SK-N-SH (cell line): ENCODE data around the gene SFMBT2.

ENCODE experiments used
- EZH2phosphoT487 ChIP-seq: fragments of 200-600 bp; sonication (generic); IDR thresholded peaks from 2 replicates; pipeline ENCODE4 v1.6.1; 2017; ENCODE audit warnings: low read depth, mixed run types, mild to moderate bottlenecking, antibody characterized with exemption, moderate library complexity, borderline replicate concordance
- FOXM1 ChIP-seq: IDR thresholded peaks from 2 replicates; pipeline ENCODE4 v1.4.0; 2012; ENCODE audit warnings: low read depth, mild to moderate bottlenecking
- MXI1 ChIP-seq: IDR thresholded peaks from 2 replicates; pipeline ENCODE4 v1.6.1; 2012; ENCODE audit warnings: mild to moderate bottlenecking, low read depth, low read length, improper control_type of control experiment
- RCOR1 ChIP-seq: fragments of 150-350 bp; IDR thresholded peaks from 2 replicates; pipeline ENCODE4 v1.6.1; 2017; ENCODE audit warnings: antibody characterized with exemption, low read length
- SIN3A ChIP-seq: IDR thresholded peaks from 2 replicates; pipeline ENCODE4 v1.6.1; 2012; ENCODE audit warnings: low read depth, mild to moderate bottlenecking, low read length, moderate library complexity, borderline replicate concordance
- YY1 ChIP-seq: IDR thresholded peaks from 2 replicates; pipeline ENCODE4 v1.4.0; 2012; ENCODE audit warnings: low read depth, mild to moderate bottlenecking
- TF ChIP-seq, protein P1 (sequence below): fragments of 200-600 bp; sonication (generic); IDR thresholded peaks from 2 replicates; pipeline ENCODE4 v1.6.1; 2017; ENCODE audit warnings: antibody characterized with exemption, mild to moderate bottlenecking, moderate library complexity
- TF ChIP-seq, protein P2 (sequence below): IDR thresholded peaks from 2 replicates; pipeline ENCODE4 v1.4.0; 2012; ENCODE audit warnings: low read depth
- TF ChIP-seq, protein P3 (sequence below): fragments of 150-350 bp; IDR thresholded peaks from 2 replicates; pipeline ENCODE4 v1.6.1; 2016; ENCODE audit warnings: mild to moderate bottlenecking, low read depth, low read length
- TF ChIP-seq, protein P4 (sequence below): fragments of 150-350 bp; IDR thresholded peaks from 2 replicates; pipeline ENCODE4 v1.6.1; 2017; ENCODE audit warnings: antibody characterized with exemption, low read length, low read depth, borderline replicate concordance
- TF ChIP-seq, protein P5 (sequence below): IDR thresholded peaks from 2 replicates; pipeline ENCODE4 v1.6.1; 2012; ENCODE audit warnings: mild to moderate bottlenecking, low read depth, low read length, moderate library complexity

DNA sequence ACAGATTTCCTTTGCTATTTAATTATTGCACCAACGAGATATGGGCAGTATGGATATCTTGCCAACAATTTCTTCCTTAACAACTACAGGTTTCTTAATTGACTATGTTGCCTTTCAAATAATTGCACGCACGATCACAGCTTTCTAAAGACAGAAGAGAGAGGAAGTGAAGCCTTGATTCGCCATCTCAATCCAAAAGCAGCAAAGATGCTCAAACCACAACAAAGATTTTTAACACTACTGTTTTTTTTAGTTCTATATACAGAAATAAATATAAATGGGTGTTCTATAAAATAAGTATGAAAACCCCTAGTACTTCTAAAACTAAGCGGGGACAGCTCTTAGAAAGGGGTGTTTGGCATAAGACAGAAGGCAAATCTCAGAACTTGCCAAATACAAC is 251.3 kb downstream of the SFMBT2 start:
- no peak for TF ChIP-seq MXI1
- TF ChIP-seq RCOR1, result no peak
- TF ChIP-seq, protein P1, sequence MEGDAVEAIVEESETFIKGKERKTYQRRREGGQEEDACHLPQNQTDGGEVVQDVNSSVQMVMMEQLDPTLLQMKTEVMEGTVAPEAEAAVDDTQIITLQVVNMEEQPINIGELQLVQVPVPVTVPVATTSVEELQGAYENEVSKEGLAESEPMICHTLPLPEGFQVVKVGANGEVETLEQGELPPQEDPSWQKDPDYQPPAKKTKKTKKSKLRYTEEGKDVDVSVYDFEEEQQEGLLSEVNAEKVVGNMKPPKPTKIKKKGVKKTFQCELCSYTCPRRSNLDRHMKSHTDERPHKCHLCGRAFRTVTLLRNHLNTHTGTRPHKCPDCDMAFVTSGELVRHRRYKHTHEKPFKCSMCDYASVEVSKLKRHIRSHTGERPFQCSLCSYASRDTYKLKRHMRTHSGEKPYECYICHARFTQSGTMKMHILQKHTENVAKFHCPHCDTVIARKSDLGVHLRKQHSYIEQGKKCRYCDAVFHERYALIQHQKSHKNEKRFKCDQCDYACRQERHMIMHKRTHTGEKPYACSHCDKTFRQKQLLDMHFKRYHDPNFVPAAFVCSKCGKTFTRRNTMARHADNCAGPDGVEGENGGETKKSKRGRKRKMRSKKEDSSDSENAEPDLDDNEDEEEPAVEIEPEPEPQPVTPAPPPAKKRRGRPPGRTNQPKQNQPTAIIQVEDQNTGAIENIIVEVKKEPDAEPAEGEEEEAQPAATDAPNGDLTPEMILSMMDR, result no peak
- TF ChIP-seq SIN3A, result no peak
- TF ChIP-seq, protein P2, sequence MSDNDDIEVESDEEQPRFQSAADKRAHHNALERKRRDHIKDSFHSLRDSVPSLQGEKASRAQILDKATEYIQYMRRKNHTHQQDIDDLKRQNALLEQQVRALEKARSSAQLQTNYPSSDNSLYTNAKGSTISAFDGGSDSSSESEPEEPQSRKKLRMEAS, result no peak
- TF ChIP-seq YY1, result no peak
- no peak for TF ChIP-seq EZH2phosphoT487
- TF ChIP-seq, protein P3, sequence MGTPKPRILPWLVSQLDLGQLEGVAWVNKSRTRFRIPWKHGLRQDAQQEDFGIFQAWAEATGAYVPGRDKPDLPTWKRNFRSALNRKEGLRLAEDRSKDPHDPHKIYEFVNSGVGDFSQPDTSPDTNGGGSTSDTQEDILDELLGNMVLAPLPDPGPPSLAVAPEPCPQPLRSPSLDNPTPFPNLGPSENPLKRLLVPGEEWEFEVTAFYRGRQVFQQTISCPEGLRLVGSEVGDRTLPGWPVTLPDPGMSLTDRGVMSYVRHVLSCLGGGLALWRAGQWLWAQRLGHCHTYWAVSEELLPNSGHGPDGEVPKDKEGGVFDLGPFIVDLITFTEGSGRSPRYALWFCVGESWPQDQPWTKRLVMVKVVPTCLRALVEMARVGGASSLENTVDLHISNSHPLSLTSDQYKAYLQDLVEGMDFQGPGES, result no peak
- TF ChIP-seq, protein P4, sequence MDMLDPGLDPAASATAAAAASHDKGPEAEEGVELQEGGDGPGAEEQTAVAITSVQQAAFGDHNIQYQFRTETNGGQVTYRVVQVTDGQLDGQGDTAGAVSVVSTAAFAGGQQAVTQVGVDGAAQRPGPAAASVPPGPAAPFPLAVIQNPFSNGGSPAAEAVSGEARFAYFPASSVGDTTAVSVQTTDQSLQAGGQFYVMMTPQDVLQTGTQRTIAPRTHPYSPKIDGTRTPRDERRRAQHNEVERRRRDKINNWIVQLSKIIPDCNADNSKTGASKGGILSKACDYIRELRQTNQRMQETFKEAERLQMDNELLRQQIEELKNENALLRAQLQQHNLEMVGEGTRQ, result no peak
- TF ChIP-seq, protein P5, sequence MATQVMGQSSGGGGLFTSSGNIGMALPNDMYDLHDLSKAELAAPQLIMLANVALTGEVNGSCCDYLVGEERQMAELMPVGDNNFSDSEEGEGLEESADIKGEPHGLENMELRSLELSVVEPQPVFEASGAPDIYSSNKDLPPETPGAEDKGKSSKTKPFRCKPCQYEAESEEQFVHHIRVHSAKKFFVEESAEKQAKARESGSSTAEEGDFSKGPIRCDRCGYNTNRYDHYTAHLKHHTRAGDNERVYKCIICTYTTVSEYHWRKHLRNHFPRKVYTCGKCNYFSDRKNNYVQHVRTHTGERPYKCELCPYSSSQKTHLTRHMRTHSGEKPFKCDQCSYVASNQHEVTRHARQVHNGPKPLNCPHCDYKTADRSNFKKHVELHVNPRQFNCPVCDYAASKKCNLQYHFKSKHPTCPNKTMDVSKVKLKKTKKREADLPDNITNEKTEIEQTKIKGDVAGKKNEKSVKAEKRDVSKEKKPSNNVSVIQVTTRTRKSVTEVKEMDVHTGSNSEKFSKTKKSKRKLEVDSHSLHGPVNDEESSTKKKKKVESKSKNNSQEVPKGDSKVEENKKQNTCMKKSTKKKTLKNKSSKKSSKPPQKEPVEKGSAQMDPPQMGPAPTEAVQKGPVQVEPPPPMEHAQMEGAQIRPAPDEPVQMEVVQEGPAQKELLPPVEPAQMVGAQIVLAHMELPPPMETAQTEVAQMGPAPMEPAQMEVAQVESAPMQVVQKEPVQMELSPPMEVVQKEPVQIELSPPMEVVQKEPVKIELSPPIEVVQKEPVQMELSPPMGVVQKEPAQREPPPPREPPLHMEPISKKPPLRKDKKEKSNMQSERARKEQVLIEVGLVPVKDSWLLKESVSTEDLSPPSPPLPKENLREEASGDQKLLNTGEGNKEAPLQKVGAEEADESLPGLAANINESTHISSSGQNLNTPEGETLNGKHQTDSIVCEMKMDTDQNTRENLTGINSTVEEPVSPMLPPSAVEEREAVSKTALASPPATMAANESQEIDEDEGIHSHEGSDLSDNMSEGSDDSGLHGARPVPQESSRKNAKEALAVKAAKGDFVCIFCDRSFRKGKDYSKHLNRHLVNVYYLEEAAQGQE, result no peak
- no peak for TF ChIP-seq FOXM1
